H1 (cell line): ENCODE data around the gene ZNF277. TPM values are rescaled to one million over a fixed set of nuclear protein-coding genes. Genes with fewer than 3 reads are reported as not detected.

Source experiments
- BRCA1 ChIP-seq: IDR thresholded peaks from 2 replicates; pipeline ENCODE4 v1.6.1; 2012; ENCODE audit warnings: low read depth, low read length, improper control_type of control experiment
- CREB1 ChIP-seq: IDR thresholded peaks from 2 replicates; pipeline ENCODE4 v1.6.1; 2012; ENCODE audit warnings: inconsistent platforms
- JUND ChIP-seq: IDR thresholded peaks from 2 replicates; pipeline ENCODE4 v1.6.1; 2011; ENCODE audit warnings: mild to moderate bottlenecking, improper control_type of control experiment, low read length
- RFX5 ChIP-seq: IDR thresholded peaks from 2 replicates; pipeline ENCODE4 v1.6.1; 2011; ENCODE audit warnings: low read depth, low read length, improper control_type of control experiment, borderline replicate concordance
- SIN3A ChIP-seq, 2 experiments: IDR thresholded peaks in 1 of 2; conservative IDR thresholded peaks in 1 of 2; 2 replicates each; pipeline ENCODE4 v1.6.1; 2011 to 2012; ENCODE audit warnings: low read length in 2 of 2, improper control_type of control experiment in 1 of 2, low read depth in 1 of 2, mild to moderate bottlenecking in 1 of 2
- SP1 ChIP-seq: IDR thresholded peaks from 2 replicates; pipeline ENCODE4 v1.6.1; 2011; ENCODE audit warnings: low read depth, low read length
- YY1 ChIP-seq: IDR thresholded peaks from 2 replicates; pipeline ENCODE4 v1.6.1; 2011; ENCODE audit warnings: low read depth, mild to moderate bottlenecking, low read length
- polyA plus RNA-seq, 7 experiments: library from polyadenylated mRNA; depleted of rRNA in 3 of 7; stranded (reverse) in 5 of 7; unstranded in 2 of 7; fragments of >200 nt in 5 of 7; fragments of 200-250 nt in 2 of 7; gene quantifications; 1 replicate in 5 of 7; 2 replicates in 1 of 7; 4 replicates in 1 of 7; pipeline versions ENCODE4 v1.2.1 to v1.2.3, GENCODE V29; 2011 to 2013; ENCODE audit warnings: missing spikeins in 2 of 7, mixed read lengths in 2 of 7
- total RNA-seq: library from RNA; stranded (reverse); fragmentation: NEBNext Ultra II Directional; extraction: Animal tissue kit (Norgen Biotek cat#: 25700); gene quantifications from 2 replicates; pipeline ENCODE4 v1.2.1, GENCODE V29; 2021
- TF ChIP-seq, protein P1 (sequence below), 3 experiments: IDR thresholded peaks; 1 replicate in 2 of 3; 2 replicates in 1 of 3; pipeline versions ENCODE4 v1.5.1 to v1.6.1; 2011; ENCODE audit warnings: low read length in 3 of 3, mild to moderate bottlenecking in 3 of 3, inconsistent platforms in 2 of 3, low read depth in 1 of 3, moderate library complexity in 1 of 3; ENCODE audit not compliant: insufficient read depth in 1 of 3; ENCODE audit errors: control extremely low read depth in 1 of 3

The ZNF277 gene
- total and polyA plus RNA-seq, 2 of the 8 experiments (the other 6 are each of a cell fraction or from before 2014, with no cell fraction given), result 5.1 to 21.7 TPM

DNA sequence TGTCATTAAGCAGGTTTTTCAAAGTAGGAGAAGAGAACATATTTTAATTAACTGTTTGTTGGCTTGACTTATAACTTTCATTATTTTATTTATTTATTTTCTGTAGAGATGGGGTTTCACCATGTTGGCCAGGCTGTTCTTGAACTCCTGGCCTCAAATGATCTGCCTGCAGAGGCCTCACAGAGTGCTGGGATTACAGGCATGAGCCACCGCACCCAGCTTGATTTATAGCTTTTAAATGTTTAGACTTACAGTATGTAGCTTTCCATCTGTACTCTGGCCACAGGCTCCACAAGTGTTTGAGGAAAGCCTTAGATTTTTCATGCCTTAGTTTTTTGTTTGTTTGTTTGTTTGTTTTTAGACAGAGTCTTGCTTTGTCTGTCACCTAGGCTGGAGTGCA lies 171.1 kb downstream of the ZNF277 start (continued):
- TF ChIP-seq, protein P1, sequence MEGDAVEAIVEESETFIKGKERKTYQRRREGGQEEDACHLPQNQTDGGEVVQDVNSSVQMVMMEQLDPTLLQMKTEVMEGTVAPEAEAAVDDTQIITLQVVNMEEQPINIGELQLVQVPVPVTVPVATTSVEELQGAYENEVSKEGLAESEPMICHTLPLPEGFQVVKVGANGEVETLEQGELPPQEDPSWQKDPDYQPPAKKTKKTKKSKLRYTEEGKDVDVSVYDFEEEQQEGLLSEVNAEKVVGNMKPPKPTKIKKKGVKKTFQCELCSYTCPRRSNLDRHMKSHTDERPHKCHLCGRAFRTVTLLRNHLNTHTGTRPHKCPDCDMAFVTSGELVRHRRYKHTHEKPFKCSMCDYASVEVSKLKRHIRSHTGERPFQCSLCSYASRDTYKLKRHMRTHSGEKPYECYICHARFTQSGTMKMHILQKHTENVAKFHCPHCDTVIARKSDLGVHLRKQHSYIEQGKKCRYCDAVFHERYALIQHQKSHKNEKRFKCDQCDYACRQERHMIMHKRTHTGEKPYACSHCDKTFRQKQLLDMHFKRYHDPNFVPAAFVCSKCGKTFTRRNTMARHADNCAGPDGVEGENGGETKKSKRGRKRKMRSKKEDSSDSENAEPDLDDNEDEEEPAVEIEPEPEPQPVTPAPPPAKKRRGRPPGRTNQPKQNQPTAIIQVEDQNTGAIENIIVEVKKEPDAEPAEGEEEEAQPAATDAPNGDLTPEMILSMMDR (IDR thresholded peaks at IDR 0.05; ENCODE audit: control extremely low read depth in 1 of 3, insufficient read depth in 1 of 3, low read depth in 1 of 3, low read length in 3 of 3), result no peak
- no peak for TF ChIP-seq BRCA1
- no peak for TF ChIP-seq YY1
- no peak for TF ChIP-seq SIN3A (conservative IDR thresholded peaks at IDR 0.05 in 1 of 2, IDR thresholded peaks at IDR 0.05 in 1 of 2; ENCODE audit: low read depth in 1 of 2, low read length in 2 of 2)
- TF ChIP-seq SP1, result no peak
- no peak for TF ChIP-seq RFX5
- TF ChIP-seq CREB1, result no peak
- no peak for TF ChIP-seq JUND
